LNCAP (cell line): ENCODE data around the gene SELENOO.

Source experiments
- TF ChIP-seq, protein P1 (sequence below): fragments of 450-650 bp; IDR thresholded peaks from 2 replicates; pipeline ENCODE4 v1.5.1; 2017; ENCODE audit warnings: mild to moderate bottlenecking

Gene SELENOO

DNA sequence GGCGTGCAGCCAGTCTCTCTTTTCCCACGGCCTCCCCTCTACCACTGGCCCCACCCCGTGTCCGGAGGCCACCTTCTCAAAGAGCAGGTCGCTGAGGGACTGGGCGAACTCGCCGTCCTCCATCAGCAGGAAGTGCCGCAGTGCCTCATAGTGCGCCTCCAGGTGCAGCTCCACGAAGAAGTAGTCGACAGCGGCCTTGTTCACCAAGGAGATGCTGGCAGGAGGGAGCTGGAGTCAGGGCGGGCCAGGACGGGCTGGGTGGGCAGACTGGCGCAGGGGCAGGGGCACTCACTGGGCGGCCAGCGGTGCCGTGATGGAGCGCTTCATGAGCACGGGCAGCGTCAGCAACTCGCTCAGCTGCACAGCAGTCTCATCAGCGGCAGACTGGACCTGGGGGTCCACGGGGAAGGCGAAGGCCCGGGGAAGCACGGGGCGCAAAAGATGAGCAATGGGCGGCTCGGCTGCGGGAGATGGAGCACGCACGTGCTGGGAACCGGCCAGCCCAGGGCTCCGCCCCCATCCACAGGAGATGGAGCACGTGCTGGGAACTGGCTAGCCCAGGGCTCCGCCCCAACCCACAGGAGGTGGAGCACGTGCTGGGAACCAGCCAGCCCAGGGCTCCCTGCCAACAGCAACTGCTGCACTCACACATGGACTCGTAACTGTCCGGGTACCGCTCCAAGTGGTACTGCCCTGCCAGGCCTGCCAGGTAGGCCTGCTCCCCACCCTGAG is 18.4 kb downstream of the SELENOO start:
- TF ChIP-seq, protein P1, sequence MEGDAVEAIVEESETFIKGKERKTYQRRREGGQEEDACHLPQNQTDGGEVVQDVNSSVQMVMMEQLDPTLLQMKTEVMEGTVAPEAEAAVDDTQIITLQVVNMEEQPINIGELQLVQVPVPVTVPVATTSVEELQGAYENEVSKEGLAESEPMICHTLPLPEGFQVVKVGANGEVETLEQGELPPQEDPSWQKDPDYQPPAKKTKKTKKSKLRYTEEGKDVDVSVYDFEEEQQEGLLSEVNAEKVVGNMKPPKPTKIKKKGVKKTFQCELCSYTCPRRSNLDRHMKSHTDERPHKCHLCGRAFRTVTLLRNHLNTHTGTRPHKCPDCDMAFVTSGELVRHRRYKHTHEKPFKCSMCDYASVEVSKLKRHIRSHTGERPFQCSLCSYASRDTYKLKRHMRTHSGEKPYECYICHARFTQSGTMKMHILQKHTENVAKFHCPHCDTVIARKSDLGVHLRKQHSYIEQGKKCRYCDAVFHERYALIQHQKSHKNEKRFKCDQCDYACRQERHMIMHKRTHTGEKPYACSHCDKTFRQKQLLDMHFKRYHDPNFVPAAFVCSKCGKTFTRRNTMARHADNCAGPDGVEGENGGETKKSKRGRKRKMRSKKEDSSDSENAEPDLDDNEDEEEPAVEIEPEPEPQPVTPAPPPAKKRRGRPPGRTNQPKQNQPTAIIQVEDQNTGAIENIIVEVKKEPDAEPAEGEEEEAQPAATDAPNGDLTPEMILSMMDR: no peak

DNA sequence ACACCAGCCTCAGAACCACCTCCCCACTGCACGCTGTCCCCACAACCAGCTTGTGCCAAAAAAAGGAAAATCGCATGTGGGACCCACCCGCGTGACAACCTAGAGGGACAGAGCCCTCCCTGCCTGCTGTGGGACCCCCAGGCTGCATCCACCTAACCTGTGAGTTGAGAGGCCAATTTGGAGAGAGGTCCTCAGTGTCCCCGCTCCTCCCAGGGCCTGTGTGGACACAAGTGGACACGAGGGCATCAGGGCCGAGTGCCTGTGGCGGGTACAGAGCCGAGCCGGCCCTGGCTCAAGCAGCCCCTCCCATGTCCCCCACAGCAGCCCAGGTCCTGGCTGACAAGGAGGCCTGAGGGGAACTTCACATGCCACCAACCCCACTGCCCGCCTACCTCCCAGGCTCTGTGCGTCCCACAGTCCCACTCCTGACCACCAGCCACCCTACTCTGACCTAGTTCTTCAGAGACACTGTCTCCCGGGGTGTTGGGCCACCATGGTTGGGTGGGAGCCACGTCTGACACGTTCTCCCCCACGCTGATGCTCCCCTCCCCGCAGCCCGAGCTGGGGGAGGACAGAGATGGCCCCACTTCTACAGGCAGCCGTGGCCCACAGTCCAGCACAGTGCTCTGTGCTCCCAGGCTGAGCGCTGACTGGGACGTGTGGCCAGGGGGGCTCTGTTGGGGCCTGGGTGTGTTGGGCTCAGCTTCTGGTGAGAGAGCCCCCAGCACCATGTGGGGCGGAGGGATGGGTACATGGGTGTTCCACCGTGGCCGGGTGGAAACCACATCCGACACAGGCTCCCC is 19.2 kb downstream of the SELENOO start:
- TF ChIP-seq, protein P1: no peak

DNA sequence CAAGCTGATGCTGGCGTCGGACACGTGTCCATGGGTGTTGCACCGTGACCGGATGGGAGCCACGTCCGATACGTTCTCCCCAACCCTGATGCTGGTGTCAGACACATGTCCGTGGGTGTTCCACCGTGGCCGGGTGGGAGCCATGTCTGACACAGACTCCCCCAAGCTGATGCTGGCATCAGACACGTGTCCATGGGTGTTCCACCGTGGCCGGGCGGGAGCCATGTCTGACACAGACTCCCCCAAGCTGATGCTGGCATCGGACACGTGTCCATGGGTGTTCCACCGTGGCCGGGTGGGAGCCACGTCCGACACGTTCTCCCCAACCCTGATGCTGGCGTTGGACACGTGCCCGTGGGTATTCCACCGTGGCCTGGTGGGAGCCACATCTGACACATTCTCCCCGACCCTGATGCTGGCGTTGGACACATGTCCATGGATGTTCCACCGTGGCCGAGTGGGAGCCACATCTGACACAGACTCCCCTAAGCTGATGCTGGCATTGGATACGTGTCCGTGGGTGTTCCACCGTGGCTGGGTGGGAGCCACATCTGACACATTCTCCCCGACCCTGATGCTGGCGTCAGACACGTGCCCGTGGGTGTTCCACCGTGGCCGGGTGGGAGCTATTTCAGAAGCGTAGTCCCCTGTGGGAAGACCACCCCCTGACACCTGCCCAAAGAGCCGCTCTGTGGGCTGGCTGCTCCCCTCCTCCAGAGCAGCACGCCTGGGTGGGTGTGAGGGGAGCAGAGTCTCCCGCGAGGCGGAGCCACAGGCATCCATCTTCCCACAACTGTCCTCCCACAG is 20.0 kb downstream of the SELENOO start:
- TF ChIP-seq, protein P1: no peak

DNA sequence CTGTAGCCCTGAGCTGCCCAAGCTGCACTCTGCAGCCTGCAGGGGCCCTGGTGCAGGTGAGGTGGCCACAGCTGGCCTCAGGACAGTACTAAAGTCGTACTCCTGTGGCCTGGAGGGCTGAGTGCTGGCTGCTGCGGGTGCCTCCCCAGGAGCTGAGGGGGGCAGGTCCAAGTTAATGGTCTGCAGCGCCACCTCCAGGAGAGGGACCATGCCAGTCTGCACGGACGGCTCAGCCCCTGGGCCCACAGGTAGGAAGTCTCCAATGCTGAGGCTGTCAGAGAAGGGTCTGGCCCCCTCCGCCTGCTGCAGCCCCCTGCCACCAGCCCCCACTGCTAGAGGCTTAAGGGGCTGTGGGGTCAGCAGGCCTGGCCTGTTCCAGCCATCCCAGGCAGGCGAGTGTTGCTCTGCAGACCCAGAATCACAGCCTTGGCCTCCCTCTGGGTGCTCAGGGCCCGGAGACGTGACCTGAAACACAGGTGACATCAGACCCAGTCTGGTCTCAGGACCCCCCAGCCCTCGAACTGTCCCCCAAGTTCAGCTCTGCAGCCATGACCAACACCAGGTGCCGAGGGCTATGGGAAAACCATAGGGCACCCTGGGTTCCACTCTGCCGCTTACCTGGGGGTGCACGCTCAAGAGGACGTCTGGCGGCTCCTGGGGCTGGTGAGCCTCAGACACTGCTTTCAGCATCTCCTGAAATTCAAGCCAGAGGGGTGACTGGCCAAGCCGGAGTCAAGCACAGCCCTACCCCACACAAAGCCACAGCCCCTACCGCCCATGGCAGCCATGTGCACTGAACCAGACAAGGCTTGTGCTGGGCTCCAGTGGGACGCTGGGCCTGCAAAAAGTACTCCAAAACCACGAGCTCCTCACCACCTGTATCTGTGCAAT is 20.8 kb downstream of the SELENOO start:
- TF ChIP-seq, protein P1: no peak

DNA sequence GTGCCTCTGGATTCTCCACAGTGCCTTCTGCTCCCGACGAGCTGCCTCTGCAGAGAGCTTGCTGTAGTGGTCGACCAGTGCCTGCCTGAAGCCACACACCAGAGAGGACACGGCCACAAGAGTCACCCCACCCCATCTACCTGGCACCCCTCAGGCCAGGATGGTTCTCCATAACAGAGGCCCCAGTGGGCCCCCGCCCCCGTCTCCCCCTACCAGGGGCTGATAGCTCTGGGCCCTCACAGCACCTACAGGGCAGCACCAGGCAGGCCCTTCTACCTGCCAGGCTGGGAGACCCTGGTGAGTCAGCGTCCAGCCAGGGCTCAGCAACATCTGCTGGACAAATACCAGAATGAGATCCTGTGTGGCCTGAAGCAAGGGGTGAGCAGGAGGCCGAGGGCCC is 21.7 kb downstream of the SELENOO start:
- TF ChIP-seq, protein P1: no peak

DNA sequence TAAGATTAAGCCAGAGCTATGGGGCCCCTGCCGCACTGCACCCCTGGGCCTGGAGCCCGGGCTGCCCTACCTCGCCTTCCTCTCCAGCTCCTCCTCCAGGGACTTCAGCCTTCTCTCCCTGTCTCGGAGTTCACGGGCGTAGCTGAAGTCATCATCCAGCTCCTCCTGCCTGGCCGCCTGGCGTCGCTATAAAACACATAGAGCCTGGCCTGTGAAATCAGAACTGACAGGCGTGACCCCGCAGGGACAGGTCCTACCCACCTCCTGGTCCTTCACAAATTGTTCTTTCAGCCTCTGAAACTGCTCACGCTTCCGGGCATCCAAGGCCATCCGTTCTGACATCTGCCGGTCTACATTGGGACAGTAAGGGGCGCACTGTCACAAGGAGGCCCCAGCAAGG is 23.3 kb downstream of the SELENOO start:
- TF ChIP-seq, protein P1: no peak
